AG09319 (cell line): Measurements from ENCODE around the gene CSF2.

Experiments used
- DNase-seq: peaks from one replicate; pipeline ENCODE4 v3.0.0-alpha.2; 2010; ENCODE audit warnings: low read depth; ENCODE audit errors: extremely low read depth
- CTCF ChIP-seq: IDR thresholded peaks from 2 replicates; pipeline ENCODE4 v1.5.1; 2011; ENCODE audit warnings: low read depth, mild to moderate bottlenecking, inconsistent platforms, low read length, moderate library complexity

Gene CSF2

DNA sequence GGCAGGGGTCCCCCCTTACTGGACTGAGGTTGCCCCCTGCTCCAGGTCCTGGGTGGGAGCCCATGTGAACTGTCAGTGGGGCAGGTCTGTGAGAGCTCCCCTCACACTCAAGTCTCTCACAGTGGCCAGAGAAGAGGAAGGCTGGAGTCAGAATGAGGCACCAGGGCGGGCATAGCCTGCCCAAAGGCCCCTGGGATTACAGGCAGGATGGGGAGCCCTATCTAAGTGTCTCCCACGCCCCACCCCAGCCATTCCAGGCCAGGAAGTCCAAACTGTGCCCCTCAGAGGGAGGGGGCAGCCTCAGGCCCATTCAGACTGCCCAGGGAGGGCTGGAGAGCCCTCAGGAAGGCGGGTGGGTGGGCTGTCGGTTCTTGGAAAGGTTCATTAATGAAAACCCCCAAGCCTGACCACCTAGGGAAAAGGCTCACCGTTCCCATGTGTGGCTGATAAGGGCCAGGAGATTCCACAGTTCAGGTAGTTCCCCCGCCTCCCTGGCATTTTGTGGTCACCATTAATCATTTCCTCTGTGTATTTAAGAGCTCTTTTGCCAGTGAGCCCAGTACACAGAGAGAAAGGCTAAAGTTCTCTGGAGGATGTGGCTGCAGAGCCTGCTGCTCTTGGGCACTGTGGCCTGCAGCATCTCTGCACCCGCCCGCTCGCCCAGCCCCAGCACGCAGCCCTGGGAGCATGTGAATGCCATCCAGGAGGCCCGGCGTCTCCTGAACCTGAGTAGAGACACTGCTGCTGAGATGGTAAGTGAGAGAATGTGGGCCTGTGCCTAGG lies at the start of gene CSF2:
Gene CSF2 (plus strand): TSS at position 559 of the 783 bp plus-strand sequence. CDS start 35 bp downstream, at position 594.
- no peak for TF ChIP-seq CTCF
- DNase-seq: no peak

- no peak for DNase-seq
- no peak for TF ChIP-seq CTCF
These were observed 49.5 kb upstream of the CSF2 start for GRCh38 chr5:132024117-132024435.

GRCh38 chr5:132024789-132025402 lies 48.7 kb upstream of the CSF2 start:
- TF ChIP-seq CTCF: no peak
- no peak for DNase-seq

DNA sequence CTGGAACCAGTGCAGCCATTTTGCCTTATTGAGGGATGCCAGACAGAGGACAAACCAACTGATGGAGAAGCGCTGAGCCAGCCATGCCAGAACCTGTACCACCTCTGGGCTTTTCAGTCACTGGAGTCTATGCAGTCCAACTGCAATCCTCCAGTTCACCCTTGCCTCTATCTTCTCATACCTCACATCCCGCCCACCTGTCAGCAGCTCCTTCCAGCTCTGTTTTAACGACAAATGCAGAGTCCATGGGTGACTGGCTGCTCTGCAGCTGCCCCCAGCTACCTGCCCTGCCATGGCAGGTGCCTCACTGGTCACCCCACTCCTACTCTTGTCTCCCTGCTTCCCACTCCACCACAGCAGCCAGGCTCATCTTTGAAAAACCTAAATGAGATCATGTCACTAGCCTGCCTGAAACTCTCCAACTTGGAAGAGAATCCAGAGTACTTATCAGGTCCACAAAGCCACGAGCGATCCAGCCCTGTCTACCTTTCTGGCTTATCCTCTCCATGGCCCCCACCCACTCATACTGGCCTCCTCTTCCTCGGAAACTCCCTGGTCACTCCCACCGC lies 48.1 kb upstream of the CSF2 start:
- no peak for TF ChIP-seq CTCF
- no peak for DNase-seq

GRCh38 chr5:132026516-132027008 lies 47.0 kb upstream of the CSF2 start:
- no peak for TF ChIP-seq CTCF

DNA sequence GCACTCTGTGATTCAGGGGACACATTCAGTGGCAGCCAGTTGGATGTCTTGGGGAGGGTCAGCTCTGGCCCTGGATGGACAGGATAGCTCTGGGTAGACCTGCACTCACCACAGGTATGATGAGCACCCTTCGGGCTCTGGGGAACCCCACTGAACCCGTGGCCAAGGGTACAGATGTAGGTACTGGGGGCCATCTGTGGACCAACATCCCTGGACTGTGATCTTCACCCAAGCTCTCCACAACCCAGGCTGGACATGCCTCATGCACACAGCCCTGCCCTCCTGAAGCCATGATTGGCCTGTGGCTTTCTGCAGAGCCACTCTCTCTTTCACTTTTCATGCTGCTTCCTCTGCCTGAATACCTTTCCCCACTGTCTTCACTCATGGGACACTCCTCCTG lies 46.6 kb upstream of the CSF2 start:
- TF ChIP-seq CTCF: no peak
- no peak for DNase-seq

More at GRCh38 chr5:132026516-132027008, 47.0 kb upstream of the CSF2 start:
- no peak for DNase-seq

DNA sequence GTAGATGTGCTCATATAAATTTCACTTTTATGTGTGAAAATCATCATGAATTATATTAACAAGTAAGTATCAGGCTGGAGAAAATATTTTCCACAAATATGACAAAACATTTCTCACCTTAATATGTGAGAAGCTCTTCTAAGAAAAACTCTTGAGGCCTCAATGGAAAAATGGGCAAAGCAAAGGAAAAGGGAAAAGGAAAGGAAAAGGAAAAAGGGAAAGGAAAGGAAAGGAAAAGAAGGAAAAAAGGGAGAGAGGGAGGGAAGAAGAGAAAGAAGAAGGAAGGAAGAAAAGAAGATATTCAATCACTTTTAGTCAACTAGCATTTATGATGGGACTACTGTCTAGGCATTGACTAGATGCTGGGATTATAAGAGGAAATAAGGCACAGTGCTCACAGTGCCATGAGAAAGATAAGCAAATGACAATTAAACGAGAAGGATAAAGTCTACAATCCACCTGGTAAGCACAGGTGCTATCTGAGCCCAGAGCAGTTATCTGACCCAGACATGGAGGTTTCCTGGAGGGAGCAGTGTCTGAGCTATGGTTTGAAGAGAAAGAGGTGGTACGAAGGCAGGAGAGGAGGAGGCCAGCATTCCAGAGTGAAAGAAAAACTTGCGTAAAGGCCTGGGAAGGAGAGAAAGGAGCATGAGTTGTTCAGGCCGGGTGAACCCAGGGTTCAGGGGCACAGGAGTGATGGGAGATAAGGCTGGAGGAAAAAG lies 43.8 kb upstream of the CSF2 start:
- no peak for DNase-seq
- no peak for TF ChIP-seq CTCF
